Hematopoietic multipotent progenitor cell treated with erythropoietin and hydrocortisone succinate and interleukin-3 and kit ligand, for 15 days (in vitro differentiated cells): Measurements from ENCODE around the gene SIRPB2.
"Not testable (repeated sequence)": the region's sequence is repeated elsewhere in the genome, so short reads cannot be mapped to it uniquely, and the experiment has no call there.

Experiments used
- DNase-seq: peaks from one replicate; pipeline ENCODE4 v3.0.0-alpha.2; 2015; ENCODE audit warnings: low spot score

The SIRPB2 gene

DNA sequence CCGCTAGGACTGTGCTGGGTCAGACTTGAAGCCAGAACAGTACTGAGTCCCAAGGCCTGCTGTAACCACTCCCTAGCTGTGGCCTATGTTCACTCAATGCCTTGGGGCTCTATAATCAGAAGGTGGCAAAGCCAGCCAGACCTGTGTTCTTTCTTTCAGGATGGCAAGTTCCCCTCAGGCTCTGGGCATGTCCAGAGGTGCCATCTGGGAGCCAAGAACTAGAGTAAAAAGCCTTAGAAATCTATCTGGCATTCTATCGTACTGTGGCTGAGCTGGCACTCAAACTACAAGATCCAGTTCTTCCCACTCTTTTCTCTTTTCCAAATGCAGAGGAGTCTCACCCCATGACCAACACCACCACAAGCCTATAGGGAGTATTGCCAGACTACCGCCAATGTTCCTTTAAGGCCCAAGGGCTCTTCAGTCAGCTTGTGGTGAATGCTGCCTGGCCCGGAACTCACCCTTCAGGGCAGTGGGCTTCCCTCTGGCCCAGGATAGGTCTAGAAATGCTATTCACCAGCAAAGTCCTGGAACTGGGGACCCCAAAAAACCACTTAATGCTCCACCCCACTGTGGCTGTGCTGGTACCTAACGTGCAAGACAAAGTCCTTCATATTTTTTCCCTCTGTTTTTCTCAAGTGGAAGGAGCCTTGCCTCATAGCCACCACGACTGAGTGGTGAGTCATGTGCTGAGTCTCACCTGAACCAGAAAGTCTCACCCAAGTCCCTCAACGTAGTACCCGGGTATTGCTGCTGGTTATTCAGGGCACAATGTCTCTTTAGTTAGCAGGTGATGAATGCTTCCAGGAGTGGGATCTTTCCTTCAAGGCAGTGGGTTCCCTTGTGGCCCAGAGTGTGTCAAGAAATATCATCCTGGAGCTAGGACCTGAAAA, 8.6 kb upstream of the SIRPB2 start:
- DNase-seq = no peak

DNA sequence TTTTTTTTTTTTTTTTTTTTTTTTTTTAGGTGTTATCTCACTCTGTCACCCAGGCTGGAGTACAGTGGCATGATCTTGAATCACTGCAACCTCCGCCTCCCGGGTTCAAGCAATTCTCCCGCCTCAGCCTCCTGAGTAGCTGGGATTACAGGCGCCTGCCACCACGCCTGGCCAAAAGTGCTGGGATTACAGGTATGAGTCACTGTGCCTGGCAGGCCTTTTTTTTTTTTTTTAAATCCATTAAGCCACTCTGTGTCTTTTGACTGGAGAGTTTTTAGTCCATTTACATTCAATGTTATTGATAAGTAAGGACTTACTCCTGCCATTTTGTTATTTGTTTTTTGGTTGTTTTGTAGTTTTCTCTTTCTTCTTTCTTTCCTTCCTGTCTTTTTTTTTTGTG, 6.2 kb upstream of the SIRPB2 start:
- DNase-seq = not testable (repeated sequence)

DNA sequence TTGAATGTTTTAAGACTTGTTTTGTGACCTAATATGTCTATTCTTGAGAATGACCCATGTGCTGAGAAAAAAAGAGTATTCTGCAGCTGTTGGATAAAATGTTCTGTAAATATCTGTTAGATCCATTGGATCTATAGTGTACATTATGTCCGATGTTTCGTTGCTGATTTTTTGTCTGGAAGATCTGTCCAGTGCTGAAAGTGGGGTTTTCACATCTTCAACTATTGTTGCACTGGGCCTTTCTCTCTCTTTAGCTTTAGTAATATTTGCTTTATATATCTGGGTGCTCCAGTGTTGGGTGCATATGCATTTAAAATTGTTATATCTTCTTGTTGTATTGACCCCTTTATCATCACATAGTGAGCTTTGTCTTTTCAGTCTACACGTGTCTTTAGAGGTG, 5.7 kb upstream of the SIRPB2 start:
- DNase-seq = no peak

GRCh38 chr20:1494436-1494835, 3.2 kb upstream of the SIRPB2 start:
- DNase-seq = no peak

DNA sequence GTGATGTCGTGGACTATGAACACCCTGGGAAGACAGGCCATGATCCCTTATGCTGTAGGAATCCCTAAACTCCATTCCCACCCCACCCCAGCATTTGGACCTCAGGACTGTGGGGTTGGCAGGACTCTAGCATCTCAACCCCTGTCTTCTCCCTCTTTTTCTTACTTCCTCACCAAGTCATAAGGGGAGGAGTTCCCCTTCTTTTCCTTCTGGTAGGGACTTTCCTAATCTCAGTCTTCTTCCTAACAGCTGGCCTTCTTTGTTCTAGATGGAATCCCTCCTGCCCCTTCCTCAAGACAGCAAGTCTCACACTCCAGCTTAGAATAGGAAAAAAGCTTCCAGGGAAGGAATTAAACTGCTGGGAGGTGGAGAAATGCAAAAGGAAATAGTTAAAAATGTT, 2.3 kb upstream of the SIRPB2 start:
- DNase-seq = no peak

DNA sequence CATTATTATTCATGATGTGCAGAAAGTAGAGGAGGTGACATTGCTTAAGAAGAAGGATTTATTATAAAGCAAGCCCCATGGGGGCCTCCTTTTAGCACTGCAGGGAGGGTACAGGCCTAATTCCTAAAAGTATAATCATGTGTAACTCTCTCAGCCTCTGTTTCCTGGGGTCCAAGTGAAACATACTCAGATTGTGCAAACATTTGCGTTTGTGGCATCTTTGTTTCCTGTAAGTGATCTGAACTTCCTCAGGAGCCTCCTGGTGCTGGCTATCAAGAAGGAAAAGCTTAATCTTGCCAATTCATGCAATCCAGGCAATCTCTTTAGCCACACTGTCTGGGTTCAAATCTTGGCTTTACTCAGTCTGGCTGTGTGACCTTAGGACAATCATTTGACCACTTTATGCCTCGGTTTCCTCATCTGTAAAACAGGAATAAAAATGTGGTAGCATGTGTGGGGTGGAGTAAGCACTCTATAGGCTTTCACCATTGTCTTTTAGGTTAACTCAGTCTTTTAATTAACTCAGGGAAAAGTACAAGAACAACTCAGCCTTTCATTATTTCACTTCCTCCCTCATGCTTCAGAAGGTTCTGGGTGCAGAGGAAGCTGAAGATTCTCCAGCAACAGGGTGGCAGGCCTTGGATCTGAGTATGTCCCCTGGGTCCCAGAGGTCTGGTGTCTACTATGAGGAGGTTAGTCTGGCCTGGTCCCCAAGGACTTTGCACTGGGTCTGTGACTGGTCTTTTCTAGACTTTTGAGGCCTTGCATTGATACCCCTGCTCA, 831 bp upstream of the SIRPB2 start:
- no peak for DNase-seq

- no peak for DNase-seq
Observed at GRCh38 chr20:1490643-1491195, 501 bp downstream of the SIRPB2 start.

DNA sequence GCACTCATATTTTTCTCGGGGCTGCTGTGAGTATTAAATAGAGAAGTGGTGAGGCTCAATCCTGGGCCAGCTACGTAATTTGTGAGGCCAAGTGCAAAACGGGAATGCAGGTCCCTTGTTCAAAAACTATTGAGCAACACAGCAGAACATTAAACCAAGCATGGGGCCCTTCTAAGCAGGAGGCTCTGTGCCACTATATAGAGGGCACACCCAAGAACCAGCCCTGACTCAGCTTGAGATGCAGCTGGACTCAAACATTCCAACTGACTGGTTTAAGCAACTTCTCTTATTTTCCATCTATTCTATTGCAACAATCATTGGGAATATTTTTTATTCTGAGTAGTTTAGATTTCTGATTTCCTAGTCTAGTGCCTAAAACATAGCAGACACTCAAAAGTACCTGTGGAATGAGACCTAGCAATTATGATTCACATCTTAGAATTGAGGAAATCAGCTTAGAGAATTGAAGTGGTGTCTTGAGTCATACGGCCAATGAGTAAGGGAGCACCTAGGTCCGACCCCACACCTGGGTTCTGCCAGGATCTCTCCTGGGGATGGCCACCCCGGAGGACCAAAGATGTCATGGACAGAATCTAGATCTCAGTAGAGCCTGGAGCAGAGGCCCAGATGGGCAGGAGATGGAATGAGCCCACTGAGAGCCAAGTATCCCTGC, 1.3 kb downstream of the SIRPB2 start:
- DNase-seq = no peak

DNA sequence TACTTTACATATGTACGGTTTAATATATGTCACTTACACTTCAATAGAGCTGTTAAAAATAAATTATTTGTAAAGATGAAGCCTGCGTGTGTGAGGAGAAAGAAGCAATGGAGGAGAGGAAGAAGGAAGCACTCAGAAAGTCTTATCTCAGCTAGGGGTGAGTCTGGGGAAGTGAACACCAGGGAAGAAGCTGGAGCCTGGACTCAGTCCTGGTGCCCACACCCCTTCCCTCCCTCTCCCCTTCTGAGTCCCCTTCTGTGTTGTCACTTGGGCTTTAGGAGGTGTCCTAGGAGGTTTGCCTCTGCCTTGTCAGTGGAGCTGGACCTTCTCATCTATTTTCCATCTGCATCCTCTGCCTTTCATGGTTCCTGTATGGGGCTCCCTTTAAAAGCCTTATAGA, 1.9 kb downstream of the SIRPB2 start:
- no peak for DNase-seq

- DNase-seq = no peak
Observed at GRCh38 chr20:1486566-1486965, 4.7 kb downstream of the SIRPB2 start.

GRCh38 chr20:1484438-1485116, 6.6 kb downstream of the SIRPB2 start:
- no peak for DNase-seq

GRCh38 chr20:1479831-1480595, 11.2 kb downstream of the SIRPB2 start:
- no peak for DNase-seq

DNA sequence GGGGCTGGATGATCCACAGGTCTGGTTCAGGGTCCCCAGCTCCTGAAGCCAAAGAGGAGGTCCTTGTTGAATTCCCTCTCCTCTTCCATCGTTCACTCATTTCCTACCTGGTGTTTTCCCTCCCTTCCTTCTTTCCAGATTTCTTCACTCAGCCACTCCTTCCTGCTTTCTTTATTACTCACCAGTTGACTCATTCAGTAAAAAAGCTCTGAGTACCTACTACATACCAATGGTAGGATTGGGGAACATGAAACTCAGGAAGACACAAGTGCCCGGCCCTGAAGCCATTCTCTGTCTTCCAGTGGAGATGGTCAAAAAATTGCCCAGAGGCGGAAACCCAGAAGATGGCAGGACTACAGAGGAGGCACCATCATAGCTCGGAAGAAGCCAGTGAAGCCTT, 12.7 kb downstream of the SIRPB2 start:
- no peak for DNase-seq

DNA sequence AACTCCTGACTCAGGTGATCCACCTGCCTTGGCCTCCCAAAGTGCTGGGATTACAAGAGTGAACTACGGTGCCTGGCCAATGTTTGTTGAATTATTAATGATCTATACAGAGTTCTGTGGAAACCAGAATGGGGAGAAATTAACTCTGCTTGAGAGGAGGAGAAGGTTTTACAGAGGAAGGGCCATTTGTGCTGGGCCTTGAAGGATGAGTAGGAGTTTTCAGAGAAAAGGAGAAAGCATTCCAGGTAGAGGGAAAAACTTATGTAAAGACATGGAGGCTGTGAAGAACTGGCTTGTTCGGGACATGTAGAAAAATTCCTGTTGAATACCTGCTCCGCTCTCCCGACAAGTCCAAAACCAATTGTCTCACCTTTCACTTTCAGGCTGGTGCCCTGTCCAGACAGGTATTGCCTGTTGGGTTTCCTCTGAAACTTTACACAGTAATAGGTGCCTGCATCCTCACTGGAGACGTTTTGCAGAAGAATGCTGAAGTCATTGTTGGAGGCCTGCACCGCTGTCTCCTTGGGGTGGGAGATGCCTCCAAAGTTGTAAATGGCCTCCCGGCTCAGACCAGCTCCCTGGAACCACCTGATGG, 13.2 kb downstream of the SIRPB2 start:
- no peak for DNase-seq

- no peak for DNase-seq
Observed at GRCh38 chr20:1474817-1475603, 16.2 kb downstream of the SIRPB2 start.

GRCh38 chr20:1474325-1474724, 16.9 kb downstream of the SIRPB2 start:
- DNase-seq = no peak

DNA sequence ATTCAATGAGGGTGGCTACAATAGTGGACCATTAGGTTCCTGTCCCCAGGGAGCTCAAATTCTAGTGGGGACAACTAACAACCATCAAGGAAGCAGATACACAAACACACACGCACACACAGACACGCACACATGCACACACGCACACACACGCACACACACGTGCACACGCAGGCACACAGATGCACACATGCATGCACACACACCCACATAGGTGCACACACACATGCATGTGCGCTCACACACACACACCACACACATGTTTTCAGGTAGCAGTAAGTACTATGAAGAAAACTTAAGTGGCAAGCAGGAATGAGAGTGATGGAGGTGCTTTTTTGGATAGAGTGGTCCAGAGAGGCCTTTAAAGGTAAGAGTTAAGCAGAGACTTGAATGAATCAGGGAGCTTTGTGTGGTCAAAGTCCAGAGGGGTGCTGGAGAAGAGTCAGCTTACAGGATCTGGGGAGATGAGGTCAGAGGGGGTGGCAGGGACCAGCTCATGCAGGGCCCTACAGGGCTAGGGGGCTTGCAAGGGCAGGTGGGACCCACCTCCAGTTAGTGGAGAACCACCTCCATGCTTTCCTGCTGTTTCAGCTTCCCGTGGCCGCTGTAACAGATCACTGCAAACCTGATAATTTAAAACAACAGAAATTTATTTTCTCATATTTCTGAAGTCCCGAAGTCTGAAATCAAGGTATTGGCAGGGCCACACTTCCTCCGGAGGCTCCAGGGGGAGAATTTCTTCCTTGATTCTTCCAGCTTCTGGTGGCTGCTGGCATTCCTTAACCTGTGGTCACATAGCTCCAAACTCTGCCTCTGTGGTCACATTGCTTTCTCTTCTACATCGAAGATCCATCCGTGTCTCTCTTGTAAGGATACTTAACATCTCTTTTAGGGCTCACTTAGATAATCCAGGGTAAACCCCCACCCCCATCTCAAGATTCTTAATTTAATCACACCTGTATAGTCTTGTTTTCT, 17.7 kb downstream of the SIRPB2 start:
- no peak for DNase-seq

GRCh38 chr20:1472556-1473245, 18.5 kb downstream of the SIRPB2 start:
- no peak for DNase-seq
